Upper lobe of right lung (tissue), 1 donor: ENCODE data around the gene NOVA1. TPM values are rescaled to one million over a fixed set of nuclear protein-coding genes. Genes with fewer than 3 reads are reported as not detected.

Experiments
- ATAC-seq: fragments of 200-7000 bp; cut with Tn5 transposase; one replicate; pipeline ENCODE4 v1.9.1; 2020; ENCODE audit warnings: mild to moderate bottlenecking, moderate library complexity
- DNase-seq: peaks from one replicate; pipeline ENCODE4 v3.0.0-alpha.2; 2020
- H3K27ac ChIP-seq: fragments of 200-600 bp; one replicate; pipeline ENCODE4 v1.8.0; 2022
- H3K27me3 ChIP-seq: fragments of 200-600 bp; one replicate; pipeline ENCODE4 v1.8.0; 2022; ENCODE audit warnings: mild to moderate bottlenecking
- H3K36me3 ChIP-seq: fragments of 200-600 bp; one replicate; pipeline ENCODE4 v1.8.0; 2022
- H3K4me1 ChIP-seq: fragments of 200-600 bp; one replicate; pipeline ENCODE4 v1.8.0; 2022
- H3K4me3 ChIP-seq: fragments of 200-600 bp; one replicate; pipeline ENCODE4 v1.8.0; 2022; ENCODE audit warnings: mild to moderate bottlenecking
- H3K9me3 ChIP-seq: fragments of 200-600 bp; one replicate; pipeline ENCODE4 v1.8.0; 2022
- CTCF ChIP-seq: fragments of 200-600 bp; IDR thresholded peaks from one replicate; pipeline ENCODE4 v1.8.0; 2022; ENCODE audit warnings: antibody characterized with exemption
- intact Hi-C: fragments of 100-400 bp; cut with DNase I; formaldehyde crosslinking; loops from one replicate; pipeline ENCODE4 v1.11.0; 2022
- total RNA-seq: library from RNA; stranded (reverse); fragmentation: NEBNext Ultra II Directional; extraction: Animal tissue kit (Norgen Biotek cat#: 25700); gene quantifications from one replicate; pipeline ENCODE4 v1.2.1, GENCODE V29; 2021
- donor health status: DM: no; HTN: yes; CAD: no; lungs with severe emphysema.

NOVA1 gene
- total RNA-seq, 1 donor from 2014 or later, result 1.6 TPM

DNA sequence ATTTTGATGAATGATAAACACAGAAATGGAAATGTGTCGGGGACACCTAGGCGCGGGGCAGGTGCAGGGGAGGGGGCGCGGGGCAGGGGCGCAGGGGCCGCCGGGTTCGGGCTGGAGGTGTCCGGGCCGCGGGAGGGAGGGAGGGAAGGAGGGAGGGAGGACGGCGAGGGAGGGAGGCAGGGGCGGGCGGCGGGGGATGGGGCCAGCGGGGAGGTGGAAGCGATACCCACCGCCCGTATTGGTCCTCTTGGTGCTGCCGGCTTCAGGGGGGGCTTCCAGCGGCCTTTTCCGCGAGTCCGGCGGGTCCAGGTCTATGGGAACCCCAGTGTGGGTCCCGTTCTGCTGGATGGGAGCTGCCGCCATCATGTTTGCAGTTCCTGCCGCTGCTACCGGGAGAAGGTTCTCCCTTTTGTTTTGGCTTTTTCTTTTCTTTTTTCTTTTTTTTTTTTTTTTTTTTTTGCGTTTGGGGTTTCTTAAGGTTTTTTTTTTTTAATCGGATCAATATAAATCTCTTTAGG lies 703 bp downstream of the NOVA1 start:
- Histone ChIP-seq H3K4me1 (no peaks in the 10 kb centered on the region), H3K36me3 (no peaks in the 10 kb centered on the region), H3K9me3 (no peaks in the 10 kb centered on the region), H3K27me3 (peaks cover 16% of the 10 kb centered on the region), H3K27ac (no peak overlapping the region), H3K4me3 (peak overlapping the region; percentile 52)
- intact Hi-C loops, result no loop called here
- TF ChIP-seq CTCF, result no peak
- DNase-seq (peak; percentile 58), ATAC-seq (no peak)

- peak; percentile 32 for DNase-seq
- Histone ChIP-seq H3K27me3 (peaks cover 16% of the 10 kb centered on the region), H3K4me1 (no peaks in the 10 kb centered on the region), H3K4me3 (peak overlapping the region; percentile 52), H3K36me3 (no peaks in the 10 kb centered on the region), H3K9me3 (no peaks in the 10 kb centered on the region), H3K27ac (no peak overlapping the region)
- TF ChIP-seq CTCF, result no peak
- no peak for ATAC-seq
- intact Hi-C loops, result no loop called here
Measured at GRCh38 chr14:26596543-26597061, 1.2 kb downstream of the NOVA1 start.

DNA sequence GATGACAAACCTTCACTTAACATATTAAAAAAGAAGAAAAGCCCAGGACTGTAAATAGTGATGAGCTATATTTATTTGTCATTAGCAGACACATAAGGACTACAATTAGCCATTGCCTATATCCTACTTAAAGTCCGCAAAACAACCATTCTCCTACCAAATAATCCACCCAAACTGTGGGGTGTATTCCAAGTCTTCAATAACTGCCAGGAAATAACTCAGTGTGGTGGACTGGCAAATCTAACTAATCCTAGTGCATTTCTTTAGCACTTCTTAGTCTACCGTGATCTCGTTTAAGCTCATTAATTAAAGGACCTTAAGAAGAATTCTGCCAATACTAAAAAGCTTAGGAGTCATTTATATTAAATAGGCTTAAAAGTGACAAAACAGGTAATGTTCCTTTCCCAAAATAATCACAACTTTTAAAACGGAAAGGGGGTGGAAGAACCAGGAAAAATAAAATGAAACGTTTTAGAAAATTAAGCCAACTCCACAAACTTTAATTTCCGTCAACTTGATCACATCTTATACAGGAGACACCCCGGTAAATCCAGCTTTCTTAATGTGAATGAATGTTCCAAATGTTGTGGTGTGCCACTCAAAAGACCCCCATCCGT lies 1.8 kb downstream of the NOVA1 start:
- ATAC-seq (no peak), DNase-seq (no peak)
- Histone ChIP-seq H3K4me3 (peak overlapping the region; percentile 52), H3K9me3 (no peaks in the 10 kb centered on the region), H3K27ac (no peak overlapping the region), H3K36me3 (no peaks in the 10 kb centered on the region), H3K4me1 (no peaks in the 10 kb centered on the region), H3K27me3 (peaks cover 16% of the 10 kb centered on the region)
- intact Hi-C loops, result no loop called here
- TF ChIP-seq CTCF, result no peak

- TF ChIP-seq CTCF, result no peak
- Histone ChIP-seq H3K9me3 (no peaks in the 10 kb centered on the region), H3K27ac (no peak overlapping the region), H3K4me3 (no peak overlapping the region), H3K4me1 (no peaks in the 10 kb centered on the region), H3K27me3 (peaks cover 12% of the 10 kb centered on the region), H3K36me3 (no peaks in the 10 kb centered on the region)
- intact Hi-C loops, result no loop called here
- ATAC-seq, result no peak
- DNase-seq, result no peak
Measured at GRCh38 chr14:26594756-26595545, 2.9 kb downstream of the NOVA1 start.

GRCh38 chr14:26594148-26594547 lies 3.7 kb downstream of the NOVA1 start:
- no peak for ATAC-seq
- H3K27me3 ChIP-seq, result peaks cover 9% of the 10 kb centered on the region
- intact Hi-C loops, result no loop called here
- no peaks in the 10 kb centered on the region for H3K9me3 ChIP-seq
- TF ChIP-seq CTCF, result no peak
- H3K27ac ChIP-seq, result no peak overlapping the region
- H3K4me1 ChIP-seq, result no peaks in the 10 kb centered on the region
- no peak overlapping the region for H3K4me3 ChIP-seq
- DNase-seq, result no peak
- H3K36me3 ChIP-seq, result no peaks in the 10 kb centered on the region
